ENCODE results near the gene NUDCD3.

Gene NUDCD3

DNA sequence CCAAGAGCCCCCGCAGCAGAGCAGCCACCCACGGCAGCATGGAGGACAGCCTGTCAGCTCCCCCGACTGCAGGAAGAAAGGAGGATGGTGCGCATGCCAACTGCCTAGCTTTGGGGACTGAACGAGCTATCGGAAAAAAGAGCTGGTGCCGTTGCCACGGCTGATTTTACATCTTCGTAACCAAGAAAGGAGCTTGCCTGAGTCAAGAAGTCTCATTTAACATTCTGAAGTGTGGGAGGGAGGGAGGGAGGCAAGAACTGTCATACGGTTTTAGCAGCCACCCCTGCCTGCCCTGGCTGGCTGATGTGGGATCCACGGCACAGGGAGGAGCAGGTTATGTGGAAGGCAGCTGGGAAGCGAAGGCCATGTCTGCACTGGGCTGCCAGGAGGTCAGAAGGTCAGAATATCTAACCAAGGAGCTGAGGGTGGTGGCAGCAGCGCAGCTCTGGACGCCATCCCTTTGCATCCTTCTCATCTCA lies 90.4 kb downstream of the NUDCD3 start:
- no peak for DNase-seq (ENCODE audit: low read depth)

DNA sequence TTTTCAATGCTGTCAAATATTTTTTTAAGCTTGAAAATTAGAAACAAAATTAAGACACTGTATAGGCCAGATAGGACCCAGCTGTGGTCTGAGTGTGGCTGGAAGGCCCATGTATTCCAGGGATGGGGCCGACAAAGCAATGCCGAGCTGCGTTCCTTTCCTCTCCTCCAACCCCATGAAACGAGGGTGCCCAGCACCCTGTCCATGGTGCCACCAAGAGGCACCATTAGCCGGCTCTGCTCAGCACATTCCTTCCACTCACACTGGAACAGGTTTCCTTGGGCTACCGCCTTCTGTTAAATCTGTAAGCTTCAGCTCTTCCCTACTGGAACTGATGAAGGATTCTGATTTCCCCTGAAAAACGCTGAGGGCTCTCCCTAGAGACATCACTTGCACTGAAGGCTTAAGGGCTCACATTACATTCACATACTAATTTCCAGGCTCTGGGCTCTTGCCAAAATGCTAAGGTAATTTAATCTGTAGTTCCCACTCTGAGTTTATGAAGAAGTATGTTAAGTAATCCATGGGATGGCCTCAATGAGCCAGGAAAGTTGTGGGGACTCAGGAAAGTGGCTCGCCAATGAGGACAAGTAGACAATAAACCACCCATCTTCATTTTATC lies 91.4 kb downstream of the NUDCD3 start:
- DNase-seq (ENCODE audit: low read depth) = no peak

DNA sequence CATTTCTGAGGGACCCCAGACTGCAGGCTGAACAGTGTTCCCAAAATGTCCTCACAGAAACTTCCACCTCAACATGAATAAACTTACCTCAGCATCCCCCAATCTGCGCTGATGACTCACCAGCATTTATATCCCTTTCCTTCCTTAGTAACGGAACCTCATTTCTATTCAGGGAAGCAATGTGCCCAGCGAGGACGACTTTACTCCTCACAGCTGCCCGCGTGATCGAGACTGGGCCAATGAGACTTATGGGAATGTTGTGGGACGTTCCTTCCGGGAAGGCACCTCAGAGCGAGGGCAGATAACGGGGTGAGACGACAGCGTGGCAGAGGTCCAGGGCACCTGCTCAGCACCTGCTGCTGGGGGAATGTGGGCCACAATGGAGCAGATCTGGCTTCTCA lies 91.9 kb downstream of the NUDCD3 start:
- no peak for DNase-seq (ENCODE audit: low read depth)

DNA sequence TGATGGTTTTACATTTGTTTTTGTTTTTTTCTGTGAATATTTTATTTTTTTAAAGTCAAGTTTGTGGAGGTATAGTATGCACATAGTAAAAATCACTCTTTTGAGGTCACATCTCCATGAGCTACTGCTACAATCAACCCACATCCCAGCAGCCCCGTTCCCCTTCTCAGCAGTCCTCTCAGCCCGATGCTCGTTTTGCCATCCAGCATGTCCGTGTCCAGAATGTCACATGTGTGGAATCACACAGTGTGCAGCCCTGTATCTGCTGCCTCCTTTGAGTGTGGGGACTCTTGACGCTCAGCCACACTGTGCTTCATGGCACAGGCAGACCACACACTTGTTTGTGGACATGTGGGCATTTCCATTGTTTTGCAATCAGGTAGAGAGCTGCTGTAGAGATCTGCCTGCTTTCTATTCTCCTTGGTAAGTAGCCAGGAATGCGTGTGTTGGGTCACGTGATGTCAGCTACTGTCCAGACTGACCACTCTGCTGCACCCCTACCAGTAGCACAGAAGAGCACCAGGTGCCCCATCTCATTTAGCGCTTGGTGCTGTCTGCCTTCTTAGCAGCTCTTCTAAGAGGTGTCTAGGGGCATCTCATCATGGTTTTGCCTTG lies 93.4 kb downstream of the NUDCD3 start:
- no peak for DNase-seq (ENCODE audit: low read depth)

DNA sequence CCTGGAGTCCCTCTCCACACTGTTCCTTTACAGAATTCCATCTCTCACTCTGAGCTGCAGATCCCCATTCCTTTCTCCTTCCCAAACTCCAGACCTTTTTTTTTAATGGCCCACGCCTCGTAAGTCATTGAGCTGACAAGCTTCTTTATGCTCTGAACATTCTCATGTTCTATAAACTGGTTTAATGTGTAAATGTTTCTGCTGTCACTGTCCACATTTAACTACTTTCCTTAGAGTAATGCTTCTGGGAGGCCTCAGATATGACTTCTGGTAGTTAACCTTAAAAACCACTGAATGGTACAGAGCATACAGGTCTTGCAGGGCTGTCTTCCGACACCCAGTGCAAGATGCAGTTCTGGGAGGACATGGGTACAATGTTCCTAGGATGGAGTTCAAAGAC lies 94.0 kb downstream of the NUDCD3 start:
- no peak for DNase-seq (ENCODE audit: low read depth)

DNA sequence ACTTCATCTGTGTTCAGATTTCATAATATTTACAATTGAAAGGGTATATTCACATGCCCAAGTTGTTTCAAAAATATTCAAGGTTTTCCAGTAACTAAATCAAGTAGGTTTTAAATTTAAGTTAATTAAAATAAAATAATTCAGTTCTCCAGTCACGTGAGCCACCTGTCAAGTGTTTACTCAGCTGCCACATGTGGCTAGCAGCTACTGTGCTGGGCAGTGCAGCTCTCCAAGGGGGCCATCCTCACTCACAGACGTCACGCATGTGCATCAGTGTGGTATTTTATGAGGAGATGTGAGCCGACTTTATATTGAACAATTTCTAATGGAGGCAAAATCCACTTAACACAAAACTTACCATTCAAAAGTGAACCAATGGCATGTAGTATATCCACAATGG lies 95.4 kb downstream of the NUDCD3 start:
- DNase-seq (ENCODE audit: low read depth) = no peak

DNA sequence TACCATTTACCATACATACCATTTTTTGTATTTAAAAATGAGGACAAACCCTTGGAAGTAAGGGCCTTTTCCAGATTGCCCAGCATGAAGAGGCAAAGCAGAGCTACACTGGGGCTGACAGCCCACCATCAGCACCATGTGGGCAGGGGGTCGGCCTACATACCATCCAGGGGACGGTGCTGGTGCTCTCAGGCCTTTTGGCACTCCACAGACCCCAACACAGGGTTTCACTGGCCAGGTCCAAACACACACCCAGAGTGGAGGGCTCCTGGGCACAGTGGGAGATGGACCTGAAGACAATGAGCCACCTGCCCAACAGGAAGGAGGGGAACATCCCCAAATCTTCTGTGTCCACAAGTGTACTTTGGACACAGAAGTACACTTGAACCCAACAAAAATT lies 95.8 kb downstream of the NUDCD3 start:
- no peak for DNase-seq (ENCODE audit: low read depth)

DNA sequence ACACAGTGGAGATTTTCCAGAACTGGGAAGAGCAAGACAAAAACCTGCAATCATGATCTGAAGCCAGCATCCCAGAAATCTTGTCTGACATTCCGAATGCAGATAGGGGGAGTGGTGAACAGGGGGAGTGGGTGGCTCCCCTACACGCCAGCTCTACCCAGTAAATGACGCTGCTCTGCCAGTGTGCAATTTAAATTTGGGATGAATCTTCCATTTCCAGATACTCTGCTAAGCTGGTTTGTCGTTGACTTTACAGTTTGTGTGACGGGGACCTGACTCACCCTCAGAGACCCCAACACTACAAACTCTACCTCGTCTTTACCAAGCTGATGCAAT lies 96.4 kb downstream of the NUDCD3 start:
- DNase-seq (ENCODE audit: low read depth) = no peak

DNA sequence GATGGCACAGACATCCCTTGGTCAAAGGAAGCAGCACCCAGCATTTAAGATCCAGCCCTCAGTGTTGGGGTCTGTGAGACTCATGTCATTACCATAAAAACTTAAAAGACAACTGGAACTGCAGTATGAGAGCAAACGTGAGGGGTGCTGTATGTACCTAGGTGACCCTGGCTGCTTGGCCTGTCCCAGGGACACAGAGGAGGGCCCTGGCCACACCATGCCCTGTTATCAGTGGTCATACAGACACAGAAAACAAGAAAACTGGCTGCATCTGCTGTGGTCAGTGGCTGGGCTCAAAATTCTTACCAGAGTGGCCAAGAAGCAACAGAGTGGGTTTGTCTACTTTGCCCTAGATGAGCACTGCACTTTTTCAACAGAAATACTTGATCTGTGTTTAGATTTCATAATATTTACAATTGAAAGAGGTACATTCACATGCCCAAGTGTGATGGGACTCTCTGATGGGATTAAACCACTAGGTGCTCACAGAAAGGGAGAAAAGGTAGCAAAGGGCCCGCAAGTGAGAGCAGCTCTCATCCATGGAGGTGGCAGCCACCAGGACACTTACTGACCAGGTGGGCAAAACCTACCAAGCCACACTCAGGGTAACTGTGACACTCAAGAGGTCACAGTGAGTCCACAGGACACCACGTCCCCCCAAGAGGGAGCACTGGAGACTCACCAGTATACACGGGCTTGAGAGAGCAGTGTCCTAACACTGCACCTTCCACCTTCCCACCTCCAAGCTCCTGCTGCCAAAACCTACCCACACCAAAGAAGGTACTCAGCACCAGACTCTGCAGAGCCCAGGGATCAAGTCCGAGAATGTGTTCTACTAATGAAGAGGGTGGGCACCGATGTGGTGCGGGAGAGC lies 97.0 kb downstream of the NUDCD3 start:
- no peak for DNase-seq (ENCODE audit: low read depth)

DNA sequence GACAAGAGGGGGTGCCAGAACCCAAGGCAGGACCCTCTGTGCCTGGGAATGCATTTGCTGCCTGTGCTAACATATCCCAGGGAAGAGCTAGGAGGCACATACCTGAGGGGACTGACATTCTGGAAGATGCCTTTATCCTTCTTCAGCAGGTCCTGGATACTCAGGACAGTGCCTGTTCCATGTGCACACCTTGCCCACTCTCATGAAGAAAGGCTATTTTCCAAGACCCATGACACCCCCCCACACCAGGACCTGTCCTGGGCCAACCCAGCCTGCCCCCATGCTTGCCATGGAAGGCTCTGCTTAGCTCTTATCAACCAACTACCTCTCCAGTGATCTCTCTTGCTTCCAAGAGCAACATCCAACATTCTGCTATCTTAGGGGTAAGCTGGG lies 97.8 kb downstream of the NUDCD3 start:
- DNase-seq (ENCODE audit: low read depth) = no peak

DNA sequence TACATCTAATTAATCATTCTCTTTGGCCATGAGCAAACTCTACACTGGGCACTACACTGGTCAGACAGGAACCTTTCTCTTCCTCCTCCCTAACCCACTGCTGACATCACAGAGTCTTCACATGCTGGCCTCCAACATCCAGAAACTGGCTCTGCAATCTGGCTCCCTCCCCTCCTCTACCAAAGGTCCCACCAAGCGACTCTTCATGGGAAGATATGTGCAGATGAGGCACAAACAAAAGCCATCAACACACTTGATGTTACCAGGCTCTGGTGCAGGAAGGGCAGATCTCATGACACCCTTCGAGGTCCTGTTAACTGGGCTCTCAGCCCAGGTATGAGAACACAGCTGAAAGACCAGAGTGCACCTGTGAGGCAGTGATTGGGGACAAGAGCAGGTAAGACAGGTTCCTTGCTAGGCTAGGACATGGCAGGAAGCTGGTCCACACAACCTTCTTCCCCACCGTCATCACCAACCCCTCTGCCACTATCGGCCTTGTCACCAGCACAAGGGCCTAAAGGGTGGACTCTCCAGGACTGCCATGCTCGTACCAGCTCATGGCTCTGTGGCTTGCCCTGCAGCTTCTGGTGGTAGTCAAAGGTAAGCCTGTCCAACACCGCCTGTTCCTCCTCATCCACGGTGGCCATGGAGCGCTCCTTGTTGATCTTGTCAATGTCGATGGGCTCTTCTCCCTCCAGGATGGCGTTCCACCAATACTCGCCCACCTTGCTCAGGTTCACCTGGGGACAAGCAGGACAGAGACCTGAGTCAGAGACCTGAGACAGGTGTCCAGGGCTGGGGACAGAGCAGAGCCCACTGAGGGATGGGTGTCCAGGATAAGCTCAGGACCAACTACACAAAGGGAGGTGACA lies 98.5 kb downstream of the NUDCD3 start:
- no peak for DNase-seq (ENCODE audit: low read depth)

DNA sequence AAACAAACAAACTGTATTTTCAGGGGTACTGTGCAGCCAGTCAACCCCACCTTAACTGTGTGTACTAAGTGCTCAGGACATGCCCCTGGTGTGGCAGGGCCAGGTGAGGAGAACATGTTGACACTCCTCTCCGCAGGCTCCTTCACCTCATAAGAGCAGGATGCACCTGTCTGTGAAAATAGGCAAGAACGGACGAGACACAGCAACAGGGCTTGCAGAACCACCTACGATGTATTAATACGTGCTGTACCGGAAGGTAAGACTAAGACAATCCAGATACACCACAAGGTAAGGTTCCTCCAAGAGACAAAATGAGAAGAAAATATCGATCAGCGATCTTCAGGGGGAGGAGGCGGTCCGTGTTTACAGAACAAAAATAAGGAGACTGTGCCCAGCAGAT lies 99.3 kb downstream of the NUDCD3 start:
- DNase-seq (ENCODE audit: low read depth) = no peak

DNA sequence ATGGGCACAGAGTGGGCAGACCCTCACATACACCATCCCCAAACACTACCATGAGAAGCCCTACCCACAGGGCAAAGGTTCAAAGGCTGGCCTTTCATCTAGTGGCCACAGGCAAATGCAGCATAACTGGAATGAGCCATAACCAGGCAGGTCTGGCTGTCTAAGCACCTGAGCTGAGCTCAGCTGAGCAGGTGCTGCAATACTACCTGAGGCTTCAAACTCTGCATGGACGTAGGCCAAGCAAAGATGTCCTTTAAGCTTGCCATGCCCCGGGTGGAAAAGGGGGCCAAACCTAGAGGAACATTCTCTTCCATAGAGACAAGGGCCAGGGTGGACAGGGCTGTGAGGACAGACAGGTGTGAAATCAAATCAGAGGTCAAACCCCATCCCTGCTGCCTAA lies 99.8 kb downstream of the NUDCD3 start:
- DNase-seq (ENCODE audit: low read depth) = no peak

DNA sequence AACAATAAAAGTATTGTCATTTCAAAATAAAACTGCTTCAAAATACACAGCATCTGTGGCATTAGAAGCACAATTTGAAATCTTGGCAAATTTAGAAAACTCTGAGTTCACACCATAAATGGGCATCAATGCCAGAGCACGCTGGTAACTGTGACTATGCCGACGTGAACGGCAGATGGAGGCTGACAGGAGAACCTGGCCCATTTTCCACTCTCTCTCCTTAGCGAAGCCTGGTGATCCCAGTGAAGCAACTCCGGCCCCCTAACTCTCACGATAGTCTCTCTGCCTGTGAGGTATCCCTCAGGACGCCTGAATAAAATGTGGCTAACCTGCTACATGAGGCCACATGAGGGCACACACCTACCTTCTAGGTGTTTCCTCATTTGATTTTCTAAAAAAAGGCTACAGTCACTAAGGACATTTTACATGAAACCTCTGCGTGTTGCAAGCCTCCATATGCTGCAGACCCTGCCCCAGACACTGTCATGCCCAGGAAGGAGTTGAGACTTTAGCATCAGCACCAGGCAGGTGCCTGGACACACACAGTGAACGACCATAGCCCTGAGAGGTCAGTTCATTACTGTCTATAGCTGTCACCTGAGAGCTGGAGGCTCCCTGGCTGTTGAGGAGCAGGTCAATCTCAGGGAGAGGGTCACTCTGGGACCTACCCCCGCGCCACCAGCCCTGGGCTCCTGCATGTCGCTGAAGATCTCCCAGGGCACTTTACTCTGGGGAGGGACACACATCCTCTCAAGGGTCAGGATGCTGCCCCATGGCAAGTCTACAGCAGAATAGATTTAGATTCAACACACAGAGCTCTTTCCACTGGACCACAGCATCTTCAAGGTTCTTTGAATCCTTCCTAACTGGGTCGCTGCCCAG lies 102.1 kb downstream of the NUDCD3 start:
- DNase-seq (ENCODE audit: low read depth) = no peak

DNA sequence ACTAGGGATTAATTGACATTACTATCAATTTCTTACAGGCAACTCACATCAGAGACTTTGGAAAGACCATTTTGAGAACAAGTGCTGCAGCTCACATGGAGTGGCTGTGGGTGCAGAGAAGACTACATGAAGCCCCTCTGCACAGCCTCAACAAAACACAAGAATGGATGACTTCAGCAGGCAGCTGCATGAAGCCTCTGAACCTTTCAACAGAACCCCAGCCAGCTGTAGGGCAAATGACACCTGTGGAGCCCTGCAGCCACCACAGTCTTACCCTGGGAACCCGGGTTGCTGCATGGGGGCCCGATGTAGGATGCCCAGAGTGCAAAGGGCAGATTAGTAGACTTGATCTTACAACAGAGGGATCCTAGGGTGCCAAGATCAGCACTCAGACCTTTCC lies 103.1 kb downstream of the NUDCD3 start:
- no peak for DNase-seq (ENCODE audit: low read depth)

DNA sequence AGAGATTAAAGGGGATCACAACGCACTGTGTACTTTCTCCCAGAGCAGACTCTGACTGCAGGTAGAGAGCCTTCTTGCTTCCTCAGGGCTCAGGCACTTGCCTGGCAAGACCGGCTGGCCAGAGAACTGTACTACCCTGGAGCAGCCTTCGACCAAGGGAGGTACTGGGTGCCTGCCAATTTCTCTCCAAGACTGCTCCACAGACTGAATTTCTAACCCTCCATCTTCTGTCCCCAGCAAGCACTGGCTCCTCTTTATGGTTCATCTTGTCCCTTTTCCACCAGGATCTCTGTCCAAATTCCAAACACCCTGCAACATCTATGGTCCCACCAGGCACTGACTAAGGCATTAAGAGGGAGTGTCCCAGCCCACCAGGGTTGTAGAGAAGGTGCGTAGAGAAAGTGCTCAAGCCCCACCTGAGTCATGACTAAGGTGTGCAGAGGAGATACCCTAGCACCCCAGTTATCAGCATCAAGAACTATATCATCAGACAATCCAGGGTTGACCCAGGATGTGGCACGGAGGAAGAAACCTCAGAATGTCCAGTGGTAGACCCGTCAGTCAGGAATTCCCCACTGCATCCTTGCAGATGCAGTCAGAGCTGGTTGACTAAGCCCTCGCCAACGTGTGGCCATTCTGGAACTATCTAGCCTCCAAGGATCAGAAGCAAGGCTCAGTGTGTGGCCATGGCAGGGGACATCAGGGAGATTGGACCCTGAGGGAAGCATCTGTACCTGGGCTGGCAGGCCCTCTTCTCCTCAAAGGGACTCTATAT lies 104.1 kb downstream of the NUDCD3 start:
- no peak for DNase-seq (ENCODE audit: low read depth)

DNA sequence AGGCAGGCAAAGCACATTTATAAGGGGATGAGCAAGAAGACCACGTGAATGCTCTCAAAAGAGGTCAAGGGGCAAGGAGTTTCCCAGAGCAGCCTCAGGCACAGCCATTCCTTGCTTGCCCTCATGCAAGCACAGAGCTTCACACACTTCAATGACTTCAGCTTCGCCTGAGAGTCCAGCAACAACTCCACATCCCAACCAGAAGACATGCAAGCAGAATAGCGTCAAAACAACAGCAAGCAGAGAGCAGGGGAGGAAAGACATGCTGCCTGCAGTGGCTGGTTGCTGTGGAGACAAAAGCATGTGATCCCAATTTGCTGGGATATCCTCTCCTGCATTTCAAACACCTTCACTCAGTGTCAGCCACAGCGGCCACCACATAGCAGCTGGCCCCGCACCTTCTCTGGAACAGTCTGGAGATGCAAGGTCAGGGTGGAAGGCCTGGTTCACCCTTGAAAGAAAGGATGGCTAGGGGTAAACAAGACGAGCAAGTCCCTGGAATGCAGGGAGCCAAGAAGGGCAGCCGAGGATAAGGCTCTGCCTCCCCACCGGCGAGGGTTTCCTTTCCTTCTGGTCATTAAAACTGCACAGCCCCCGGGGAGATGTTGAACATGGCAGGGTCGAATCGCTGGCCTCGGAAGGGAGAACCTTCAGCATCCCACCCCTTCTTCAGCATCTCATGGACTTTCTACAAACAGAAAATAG lies 104.9 kb downstream of the NUDCD3 start:
- DNase-seq (ENCODE audit: low read depth) = no peak

DNA sequence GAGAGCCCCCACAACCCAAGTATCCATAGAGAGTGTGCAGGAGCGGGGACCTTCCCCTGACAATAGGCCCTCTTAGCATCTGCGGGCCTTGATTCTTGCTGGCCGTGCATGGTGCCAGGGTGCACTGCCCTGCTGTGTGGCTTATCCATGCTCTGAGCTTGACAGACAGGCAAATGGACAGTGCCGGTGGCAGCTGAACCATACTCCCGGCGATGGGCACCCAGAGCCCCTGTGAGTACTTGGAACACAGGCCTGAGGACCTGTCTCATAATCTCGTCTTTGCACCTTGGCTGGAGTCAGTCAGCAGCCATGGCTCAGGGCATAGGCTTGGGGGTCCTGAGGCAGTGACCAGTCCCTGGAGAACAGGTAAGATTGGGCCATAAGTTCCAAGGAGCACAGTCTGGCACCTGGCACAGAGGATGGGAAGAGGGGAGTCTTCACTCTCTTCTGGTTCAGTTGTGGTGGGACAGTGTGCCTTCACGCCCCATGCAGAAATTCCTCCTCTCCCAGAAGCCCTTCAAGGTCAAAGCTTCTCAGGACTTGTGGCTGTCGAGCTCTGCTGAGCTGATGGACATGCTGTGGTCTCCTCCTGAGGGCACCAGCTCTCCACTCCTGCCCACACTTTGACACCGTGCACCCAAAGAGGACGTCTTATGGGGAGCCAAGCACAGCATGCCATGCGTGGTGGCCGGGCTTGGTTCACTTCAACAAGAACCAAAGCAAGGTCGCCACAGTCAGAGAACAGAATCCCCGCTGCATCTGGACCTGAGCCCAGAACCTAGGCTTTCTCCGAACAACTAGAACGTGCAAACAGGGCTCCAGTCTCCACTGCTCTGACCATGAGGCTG lies 105.6 kb downstream of the NUDCD3 start:
- no peak for DNase-seq (ENCODE audit: low read depth)

DNA sequence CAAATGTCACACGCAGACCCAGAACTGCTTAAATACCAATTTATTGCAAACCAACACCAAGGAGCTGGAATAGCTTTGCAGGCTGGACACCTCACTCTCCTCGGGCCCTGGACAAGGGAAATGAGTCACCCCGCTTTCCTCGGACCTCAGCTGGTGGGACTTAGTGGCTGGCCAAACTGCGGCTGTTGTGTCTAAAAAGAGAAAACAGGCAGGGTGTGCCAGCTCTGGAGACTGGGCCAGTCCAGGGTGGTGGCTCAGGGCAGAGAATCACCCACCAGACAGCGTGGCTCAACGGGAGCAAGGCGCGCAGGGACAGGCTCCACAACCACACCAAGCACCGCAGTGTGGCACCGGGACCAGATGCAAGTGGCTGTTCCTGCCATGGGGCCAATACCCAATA lies 106.9 kb downstream of the NUDCD3 start:
- no peak for DNase-seq (ENCODE audit: low read depth)
